Activated T-helper 1 cell treated with anti-CD3 and anti-CD28 coated beads, Interleukin-2, amount 50 U/mL, for 16 hours (primary cell): ENCODE results near the gene CDAN1.
"Not testable (repeated sequence)": the region's sequence is repeated elsewhere in the genome, so short reads cannot be mapped to it uniquely, and the experiment has no call there.

Source experiments
- DNase-seq, 2 donors: peaks; one replicate each; pipeline ENCODE4 v3.0.0-alpha.2; 2020; ENCODE audit warnings: low read depth in 1 of 2, low spot score in 1 of 2

The CDAN1 gene

GRCh38 chr15:42736793-42737528 is at the start of gene CDAN1:
Gene CDAN1, minus strand, starts transcription at chr15:42737128. Its CDS starts 26 bp downstream, at chr15:42737102.
- peak; percentile 83 to 92 for DNase-seq

- no peak for DNase-seq
Measured at GRCh38 chr15:42785569-42785968, 48.6 kb upstream of the CDAN1 start.

- DNase-seq, result no peak
Measured at GRCh38 chr15:42784705-42785104, 47.8 kb upstream of the CDAN1 start.

- no peak for DNase-seq
Measured at GRCh38 chr15:42782716-42783115, 45.8 kb upstream of the CDAN1 start.

GRCh38 chr15:42775416-42775815 is 38.5 kb upstream of the CDAN1 start:
- DNase-seq, result no peak

GRCh38 chr15:42772901-42773300 is 36.0 kb upstream of the CDAN1 start:
- no peak for DNase-seq

- DNase-seq, result no peak
Measured at GRCh38 chr15:42772144-42772543, 35.2 kb upstream of the CDAN1 start.

GRCh38 chr15:42766109-42766508 is 29.2 kb upstream of the CDAN1 start:
- DNase-seq, result not testable (repeated sequence)

- not testable (repeated sequence) for DNase-seq
Measured at GRCh38 chr15:42764154-42764731, 27.3 kb upstream of the CDAN1 start.

GRCh38 chr15:42761813-42762212 is 24.9 kb upstream of the CDAN1 start:
- not testable (repeated sequence) for DNase-seq

GRCh38 chr15:42760759-42761158 is 23.8 kb upstream of the CDAN1 start:
- DNase-seq, result no peak

- no peak for DNase-seq
Measured at GRCh38 chr15:42759093-42759492, 22.2 kb upstream of the CDAN1 start.

- no peak for DNase-seq
Measured at GRCh38 chr15:42750306-42750705, 13.4 kb upstream of the CDAN1 start.

GRCh38 chr15:42749266-42749665 is 12.3 kb upstream of the CDAN1 start:
- DNase-seq, result no peak

GRCh38 chr15:42744195-42744594 is 7.3 kb upstream of the CDAN1 start:
- DNase-seq, result no peak

GRCh38 chr15:42742149-42742548 is 5.2 kb upstream of the CDAN1 start:
- DNase-seq, result no peak

- no peak for DNase-seq
Measured at GRCh38 chr15:42741710-42742109, 4.8 kb upstream of the CDAN1 start.

- DNase-seq, result no peak
Measured at GRCh38 chr15:42737529-42738328, 801 bp upstream of the CDAN1 start.

GRCh38 chr15:42736178-42736792 is 643 bp downstream of the CDAN1 start:
- DNase-seq, result peak in 1 of 2 donors; percentile 2

GRCh38 chr15:42735382-42736165 is 1.4 kb downstream of the CDAN1 start:
- no peak for DNase-seq
